Measurements from ENCODE around the gene GAB1. TPM values are rescaled to one million over a fixed set of nuclear protein-coding genes. Genes with fewer than 3 reads are reported as not detected.
A peak's percentile ranks its signal among the peaks of the same experiment; 100 is the strongest.

The GAB1 gene
- total RNA-seq, 5 donors from 2014 or later (not counting 1 experiment from before 2014, with no cell fraction given) = 0.20 to 1.7 (median 0.96) TPM

GRCh38 chr4:143359644-143360193 is 23.0 kb downstream of the GAB1 start:
- CTCF ChIA-PET = no interaction called here
- no CpG with 5 or more reads among the region's 1 CpG for WGBS (ENCODE audit: insufficient coverage)

GRCh38 chr4:143360838-143361625 is 24.4 kb downstream of the GAB1 start:
- H3K27ac Mint-ChIP-seq = no peak overlapping the region
- no CpG with 5 or more reads among the region's 1 CpG for WGBS (ENCODE audit: insufficient coverage)
- Histone ChIP-seq H3K4me1 (ENCODE audit: control insufficient read depth in 1 of 2, extremely low read depth in 1 of 2, insufficient read depth in 2 of 2, low read length in 2 of 2) (peaks cover 4 to 10% of the 10 kb centered on the region in 2 experiments), H3K9me3 (no peaks in the 10 kb centered on the region), H3K27me3 (replicated peaks in 1 of 2; ENCODE audit: control insufficient read depth in 2 of 2, extremely low read depth in 1 of 2, insufficient read depth in 2 of 2, low read length in 1 of 2) (no peaks in the 10 kb centered on the region), H3K27ac (ENCODE audit: low read length) (no peak overlapping the region), H3K4me3 (ENCODE audit: control insufficient read depth in 1 of 2, extremely low read depth in 1 of 2, low read length in 1 of 2) (no peak overlapping the region), H3K36me3 (ENCODE audit: control insufficient read depth in 2 of 2, extremely low read depth in 1 of 2, insufficient read depth in 1 of 2, low read length in 1 of 2) (no peaks in the 10 kb centered on the region)
- no peaks in the 10 kb centered on the region for H3K36me3 Mint-ChIP-seq
- ATAC-seq (replicated peaks in 1 of 4) (no peak), DNase-seq (no peak)
- peaks cover 18 to 26% (median 22%) of the 10 kb centered on the region in 3 donors for H3K4me1 Mint-ChIP-seq
- H3K9me3 Mint-ChIP-seq = no peaks in the 10 kb centered on the region
- no peak overlapping the region for H3K4me3 Mint-ChIP-seq
- ChIA-PET POLR2A (no interaction called here), CTCF (no interaction called here)
- H3K27me3 Mint-ChIP-seq = peaks cover 0 to 2% of the 10 kb centered on the region in 2 donors

More at GRCh38 chr4:143359644-143360193, 23.0 kb downstream of the GAB1 start:
- H3K27ac Mint-ChIP-seq = peak overlapping the region; percentile 53 to 77
- Histone ChIP-seq H3K9me3 (no peaks in the 10 kb centered on the region), H3K36me3 (ENCODE audit: control insufficient read depth in 2 of 2, extremely low read depth in 1 of 2, insufficient read depth in 1 of 2, low read length in 1 of 2) (no peaks in the 10 kb centered on the region), H3K4me3 (ENCODE audit: control insufficient read depth in 1 of 2, extremely low read depth in 1 of 2, low read length in 1 of 2) (no peak overlapping the region), H3K4me1 (ENCODE audit: control insufficient read depth in 1 of 2, extremely low read depth in 1 of 2, insufficient read depth in 2 of 2, low read length in 2 of 2) (peaks cover 4 to 10% of the 10 kb centered on the region in 2 experiments), H3K27me3 (replicated peaks in 1 of 2; ENCODE audit: control insufficient read depth in 2 of 2, extremely low read depth in 1 of 2, insufficient read depth in 2 of 2, low read length in 1 of 2) (no peaks in the 10 kb centered on the region), H3K27ac (ENCODE audit: low read length) (peak overlapping the region; percentile 26)
- H3K4me1 Mint-ChIP-seq = peaks cover 18 to 26% (median 22%) of the 10 kb centered on the region in 3 donors
- peak overlapping the region in 1 of 3 donors; percentile 57 for H3K4me3 Mint-ChIP-seq
- DNase-seq = no peak
- H3K27me3 Mint-ChIP-seq = no peaks in the 10 kb centered on the region
- POLR2A ChIA-PET = no interaction called here
- ATAC-seq (replicated peaks in 1 of 4) = no peak
- no peaks in the 10 kb centered on the region for H3K9me3 Mint-ChIP-seq
- no peaks in the 10 kb centered on the region for H3K36me3 Mint-ChIP-seq

DNA sequence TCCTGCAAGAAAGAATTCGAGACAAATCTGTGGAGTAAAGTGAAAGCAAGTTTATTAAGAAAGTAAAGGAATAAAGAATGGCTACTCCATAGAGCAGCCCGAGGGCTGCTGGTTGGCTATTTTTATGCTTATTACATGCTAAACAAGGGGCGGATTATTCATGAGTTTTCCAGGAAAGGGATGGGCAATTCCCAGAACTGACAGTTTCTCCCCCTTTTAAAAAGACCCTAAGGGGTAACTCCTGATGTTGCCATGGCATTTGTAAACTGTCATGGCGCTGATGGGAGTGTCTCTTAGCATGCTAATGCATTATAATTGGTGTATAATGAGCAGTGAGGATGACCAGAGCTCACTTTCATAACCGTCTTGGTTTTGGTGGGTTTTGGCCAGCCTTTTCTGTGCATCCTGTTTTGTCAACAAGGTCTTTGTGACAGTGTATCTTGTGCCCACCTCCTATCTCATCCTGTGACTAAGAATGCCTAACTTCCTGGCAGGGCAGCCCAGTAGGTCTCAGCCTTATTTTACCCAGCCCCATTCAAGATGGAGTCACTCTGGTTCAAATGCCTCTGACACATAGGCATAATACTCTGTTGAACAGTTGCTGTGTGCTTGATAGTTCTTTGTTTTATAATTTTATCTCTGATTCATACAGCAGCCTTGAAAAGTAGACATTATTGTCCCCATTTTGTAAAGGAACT is 25.8 kb downstream of the GAB1 start:
- H3K27ac Mint-ChIP-seq = no peak overlapping the region
- Histone ChIP-seq H3K36me3 (ENCODE audit: control insufficient read depth in 2 of 2, extremely low read depth in 1 of 2, insufficient read depth in 1 of 2, low read length in 1 of 2) (no peaks in the 10 kb centered on the region), H3K4me1 (ENCODE audit: control insufficient read depth in 1 of 2, extremely low read depth in 1 of 2, insufficient read depth in 2 of 2, low read length in 2 of 2) (peaks cover 4 to 10% of the 10 kb centered on the region in 2 experiments), H3K4me3 (ENCODE audit: control insufficient read depth in 1 of 2, extremely low read depth in 1 of 2, low read length in 1 of 2) (no peak overlapping the region), H3K9me3 (no peaks in the 10 kb centered on the region), H3K27ac (ENCODE audit: low read length) (no peak overlapping the region), H3K27me3 (replicated peaks in 1 of 2; ENCODE audit: control insufficient read depth in 2 of 2, extremely low read depth in 1 of 2, insufficient read depth in 2 of 2, low read length in 1 of 2) (no peaks in the 10 kb centered on the region)
- CTCF ChIA-PET = no interaction called here
- peaks cover 0 to 2% of the 10 kb centered on the region in 2 donors for H3K27me3 Mint-ChIP-seq
- ATAC-seq (replicated peaks in 1 of 4) (no peak), DNase-seq (peak in 2 of 35 experiments; percentile 6 to 18)
- 90% methylated on average over 2 of the region's 5 CpGs for WGBS (ENCODE audit: insufficient coverage)
- no peak overlapping the region for H3K4me3 Mint-ChIP-seq
- no peaks in the 10 kb centered on the region for H3K9me3 Mint-ChIP-seq
- H3K4me1 Mint-ChIP-seq = peaks cover 18 to 20% (median 18%) of the 10 kb centered on the region in 3 donors
- POLR2A ChIA-PET = no interaction called here
- no peaks in the 10 kb centered on the region for H3K36me3 Mint-ChIP-seq

DNA sequence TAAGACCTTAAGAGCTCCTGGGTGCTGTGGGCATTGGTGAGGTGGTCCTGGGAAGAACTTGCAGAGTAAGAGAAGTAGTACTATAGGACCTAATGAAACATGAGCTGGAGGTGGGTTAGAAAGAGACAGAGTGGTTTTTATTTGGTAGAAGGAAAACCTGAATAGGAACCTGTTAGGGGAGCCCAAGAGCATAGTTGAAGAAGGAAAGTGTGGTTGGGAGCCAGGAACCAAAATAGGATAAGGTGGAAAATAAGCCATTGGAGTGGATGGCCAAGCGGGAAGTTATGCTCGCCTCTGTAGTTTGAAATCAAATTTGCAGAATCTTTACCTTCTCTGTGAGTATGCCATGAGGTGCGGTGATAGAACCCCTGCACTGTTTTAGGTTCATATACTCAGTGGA is 26.7 kb downstream of the GAB1 start:
- Mint-ChIP-seq H3K4me3 (no peak overlapping the region), H3K36me3 (no peaks in the 10 kb centered on the region), H3K27ac (no peak overlapping the region), H3K9me3 (no peaks in the 10 kb centered on the region), H3K4me1 (peaks cover 18 to 19% (median 18%) of the 10 kb centered on the region in 3 donors), H3K27me3 (peaks cover 0 to 2% of the 10 kb centered on the region in 2 donors)
- no peak for DNase-seq
- Histone ChIP-seq H3K9me3 (no peaks in the 10 kb centered on the region), H3K36me3 (ENCODE audit: control insufficient read depth in 2 of 2, extremely low read depth in 1 of 2, insufficient read depth in 1 of 2, low read length in 1 of 2) (no peaks in the 10 kb centered on the region), H3K27me3 (replicated peaks in 1 of 2; ENCODE audit: control insufficient read depth in 2 of 2, extremely low read depth in 1 of 2, insufficient read depth in 2 of 2, low read length in 1 of 2) (no peaks in the 10 kb centered on the region), H3K27ac (ENCODE audit: low read length) (no peak overlapping the region), H3K4me3 (ENCODE audit: control insufficient read depth in 1 of 2, extremely low read depth in 1 of 2, low read length in 1 of 2) (no peak overlapping the region), H3K4me1 (ENCODE audit: control insufficient read depth in 1 of 2, extremely low read depth in 1 of 2, insufficient read depth in 2 of 2, low read length in 2 of 2) (peaks cover 4 to 10% of the 10 kb centered on the region in 2 experiments)
- ChIA-PET POLR2A (no interaction called here), CTCF (interaction anchor here in 1 of 2 donors (0.7 kb wide), 1 partner anchor 12 kb away, joined by 6 read pairs; no protein-coding TSS in a partner anchor)
- ATAC-seq (replicated peaks in 1 of 4) = no peak
- WGBS (ENCODE audit: insufficient coverage) = 100% methylated on average over 2 of the region's 3 CpGs

- H3K9me3 ChIP-seq = no peaks in the 10 kb centered on the region
- Mint-ChIP-seq H3K27ac (no peak overlapping the region), H3K4me1 (peaks cover 11% of the 10 kb centered on the region in 3 donors), H3K27me3 (peaks cover 0 to 2% of the 10 kb centered on the region in 2 donors), H3K9me3 (no peaks in the 10 kb centered on the region), H3K36me3 (no peaks in the 10 kb centered on the region), H3K4me3 (no peak overlapping the region)
- no peaks in the 10 kb centered on the region for H3K27me3 ChIP-seq (replicated peaks in 1 of 2; ENCODE audit: control insufficient read depth in 2 of 2, extremely low read depth in 1 of 2, insufficient read depth in 2 of 2, low read length in 1 of 2)
- CTCF ChIA-PET = interaction anchor here in 1 of 2 donors (0.7 kb wide), 1 partner anchor 12 kb away, joined by 6 read pairs; no protein-coding TSS in a partner anchor
- ATAC-seq (replicated peaks in 1 of 4) = no peak
- no peak for DNase-seq
- WGBS (ENCODE audit: insufficient coverage) = 100% methylated on average over 1 of the region's 5 CpGs
- POLR2A ChIA-PET = no interaction called here
- no peak overlapping the region for H3K27ac ChIP-seq (ENCODE audit: low read length)
- H3K36me3 ChIP-seq (ENCODE audit: control insufficient read depth in 2 of 2, extremely low read depth in 1 of 2, insufficient read depth in 1 of 2, low read length in 1 of 2) = no peaks in the 10 kb centered on the region
- H3K4me3 ChIP-seq (ENCODE audit: control insufficient read depth in 1 of 2, extremely low read depth in 1 of 2, low read length in 1 of 2) = no peak overlapping the region
- peaks cover under 1 to 8% of the 10 kb centered on the region in 2 experiments for H3K4me1 ChIP-seq (ENCODE audit: control insufficient read depth in 1 of 2, extremely low read depth in 1 of 2, insufficient read depth in 2 of 2, low read length in 2 of 2)
Observed at GRCh38 chr4:143364063-143364462, 27.4 kb downstream of the GAB1 start.

- DNase-seq = no peak
- Mint-ChIP-seq H3K4me1 (no peaks in the 10 kb centered on the region), H3K9me3 (peaks cover 3 to 5% (median 4%) of the 10 kb centered on the region in 3 donors), H3K4me3 (no peak overlapping the region), H3K27me3 (peaks cover 5 to 6% of the 10 kb centered on the region in 2 donors), H3K36me3 (no peaks in the 10 kb centered on the region), H3K27ac (no peak overlapping the region)
- Histone ChIP-seq H3K9me3 (no peaks in the 10 kb centered on the region), H3K36me3 (ENCODE audit: control insufficient read depth in 2 of 2, extremely low read depth in 1 of 2, insufficient read depth in 1 of 2, low read length in 1 of 2) (no peaks in the 10 kb centered on the region), H3K4me3 (ENCODE audit: control insufficient read depth in 1 of 2, extremely low read depth in 1 of 2, low read length in 1 of 2) (no peak overlapping the region), H3K27me3 (replicated peaks in 1 of 2; ENCODE audit: control insufficient read depth in 2 of 2, extremely low read depth in 1 of 2, insufficient read depth in 2 of 2, low read length in 1 of 2) (no peaks in the 10 kb centered on the region), H3K4me1 (ENCODE audit: control insufficient read depth in 1 of 2, extremely low read depth in 1 of 2, insufficient read depth in 2 of 2, low read length in 2 of 2) (no peaks in the 10 kb centered on the region), H3K27ac (ENCODE audit: low read length) (no peak overlapping the region)
- ChIA-PET POLR2A (interaction anchor here in 1 of 2 donors (0.7 kb wide), 1 partner anchor 235 kb away, joined by 6 read pairs; no protein-coding TSS in a partner anchor), CTCF (no interaction called here)
- ATAC-seq (replicated peaks in 1 of 4) = no peak
- WGBS (ENCODE audit: insufficient coverage) = 100% methylated on average over 4 of the region's 5 CpGs
Observed at GRCh38 chr4:143367863-143368262, 31.2 kb downstream of the GAB1 start.
